GF-D8 (cell line): ENCODE data around the gene UCMA.

Source experiments
- DNase-seq: peaks from one replicate; lab custom pipeline; 2025; lab: John Stamatoyannopoulos, UW

Gene UCMA

DNA sequence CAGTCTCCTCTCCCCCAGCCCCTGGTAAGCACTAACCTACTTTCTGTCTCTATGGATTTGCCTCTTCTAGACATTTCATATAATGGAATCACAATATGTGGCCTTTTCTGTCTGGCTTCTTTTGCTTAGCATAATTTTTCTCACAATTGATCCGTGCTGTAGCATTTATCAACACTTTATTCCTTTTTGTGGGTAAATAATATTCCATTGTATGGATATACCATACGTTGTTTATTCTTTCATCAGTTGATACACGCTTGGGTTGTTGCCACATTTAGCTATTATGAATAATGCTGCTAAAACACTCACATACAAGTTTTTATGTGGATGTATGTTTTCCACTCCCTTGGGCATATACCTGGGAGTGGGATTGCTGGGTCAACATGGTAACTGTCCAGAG lies 47.0 kb downstream of the UCMA start:
- no peak for DNase-seq

DNA sequence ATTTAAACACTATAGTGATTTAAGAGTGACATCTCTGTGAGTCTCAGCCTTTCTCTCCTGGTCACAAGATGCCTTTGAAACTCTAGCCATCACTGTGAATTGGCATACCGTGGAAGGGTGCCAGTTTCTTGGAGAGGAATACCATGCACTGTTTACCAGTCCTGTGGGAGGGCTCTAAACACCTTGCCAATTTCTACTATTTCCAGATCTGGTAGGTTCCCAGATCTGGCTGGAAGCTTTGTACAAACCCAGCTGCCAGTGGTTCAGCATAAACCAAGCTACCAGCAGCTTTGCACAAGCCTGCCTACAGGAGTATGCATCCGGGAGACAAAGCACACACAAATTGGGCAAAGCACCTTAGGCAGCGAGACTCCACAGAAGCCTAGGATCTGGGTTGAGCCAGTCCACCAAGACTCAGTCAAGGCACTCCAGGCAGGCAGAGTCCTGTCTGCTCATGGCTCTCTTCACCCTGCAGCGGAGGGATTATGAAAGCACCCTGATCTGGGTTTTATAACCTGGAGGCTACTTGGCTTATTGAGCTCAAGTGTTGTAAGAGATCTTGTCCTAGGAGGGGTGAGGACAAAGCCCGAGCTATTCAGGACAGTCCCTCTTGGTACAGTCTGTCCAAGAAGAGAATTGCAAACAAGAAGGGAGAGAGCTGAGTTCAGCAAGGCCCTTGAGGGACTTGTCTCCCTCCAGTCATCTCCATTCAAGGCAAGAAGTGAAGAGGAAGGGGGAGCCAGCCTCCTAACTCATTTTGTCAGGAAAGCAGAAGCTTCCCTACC lies 49.3 kb downstream of the UCMA start:
- DNase-seq: no peak

DNA sequence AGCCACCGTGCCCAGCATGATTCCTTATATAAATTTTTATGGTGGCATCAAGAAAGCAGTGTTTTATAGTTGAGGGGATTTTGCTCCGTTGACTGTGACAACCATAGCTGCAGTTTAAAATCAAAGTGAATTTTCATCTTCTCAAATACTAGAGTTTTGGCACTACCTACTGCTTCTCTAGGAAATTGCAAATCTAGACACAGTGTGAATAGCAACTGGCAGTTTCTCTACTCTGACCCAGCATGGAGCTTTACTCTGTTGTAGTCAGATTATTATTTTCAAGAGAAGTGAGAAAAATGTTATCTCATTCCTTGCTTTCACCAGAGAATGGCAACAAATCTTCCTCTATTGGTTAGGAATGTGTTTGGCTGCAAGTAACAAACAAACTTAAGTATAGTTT lies 49.9 kb downstream of the UCMA start:
- no peak for DNase-seq

DNA sequence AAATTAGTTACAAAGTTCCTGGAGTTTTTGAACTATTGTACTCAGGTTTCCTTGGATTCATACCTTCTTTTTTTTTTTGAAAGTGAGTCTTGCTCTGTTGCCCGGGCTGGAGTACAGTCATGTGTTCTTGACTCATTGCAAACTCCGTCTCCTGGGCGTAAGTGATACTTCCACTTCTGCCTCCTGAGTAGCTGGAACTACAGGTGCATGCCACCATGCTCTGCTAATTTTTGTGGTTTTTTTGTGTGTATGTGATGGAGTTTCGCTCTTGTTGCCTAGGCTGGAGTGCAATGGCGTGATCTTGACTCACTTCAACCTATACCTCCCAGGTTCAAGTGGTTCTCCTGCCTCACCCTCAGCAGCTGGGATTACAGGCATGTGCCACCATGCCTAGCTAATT lies 50.5 kb downstream of the UCMA start:
- no peak for DNase-seq

DNA sequence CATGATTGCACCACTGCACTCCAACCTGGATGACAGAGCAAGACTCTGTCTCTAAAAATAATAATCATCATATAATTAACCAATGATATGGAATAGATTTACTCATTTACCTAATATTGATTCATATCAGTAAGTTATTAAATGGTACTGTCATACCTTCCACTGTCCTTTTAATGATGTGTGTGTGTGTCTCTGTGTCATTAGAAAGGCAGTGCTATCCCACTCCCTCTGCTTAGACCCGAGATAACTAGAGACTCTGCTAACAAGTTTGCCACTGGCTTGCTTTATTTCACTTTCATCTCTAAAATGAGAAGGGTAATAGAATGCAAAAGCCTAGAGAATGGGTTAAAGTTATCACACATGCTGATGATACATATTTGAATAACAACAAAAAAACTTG lies 51.8 kb downstream of the UCMA start:
- DNase-seq: no peak

DNA sequence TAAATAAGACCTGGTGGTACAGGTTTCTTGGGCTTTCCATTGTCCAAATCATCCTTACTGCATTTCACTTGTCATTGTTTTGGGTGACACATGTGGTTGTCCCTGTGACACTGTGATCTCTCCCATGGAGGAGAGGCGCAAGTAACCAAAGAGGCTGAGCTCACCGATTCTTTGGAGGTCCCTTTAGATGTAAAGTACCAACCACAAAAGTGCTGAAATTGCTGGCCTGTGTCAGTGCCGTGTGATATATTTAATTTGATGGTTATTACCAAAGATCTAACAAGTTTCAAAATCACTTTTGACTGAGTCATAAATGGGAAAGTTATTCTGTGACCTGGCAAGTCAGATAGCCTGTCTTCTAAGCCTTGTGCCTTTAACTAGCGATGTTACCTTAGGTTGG lies 53.4 kb downstream of the UCMA start:
- DNase-seq: no peak

DNA sequence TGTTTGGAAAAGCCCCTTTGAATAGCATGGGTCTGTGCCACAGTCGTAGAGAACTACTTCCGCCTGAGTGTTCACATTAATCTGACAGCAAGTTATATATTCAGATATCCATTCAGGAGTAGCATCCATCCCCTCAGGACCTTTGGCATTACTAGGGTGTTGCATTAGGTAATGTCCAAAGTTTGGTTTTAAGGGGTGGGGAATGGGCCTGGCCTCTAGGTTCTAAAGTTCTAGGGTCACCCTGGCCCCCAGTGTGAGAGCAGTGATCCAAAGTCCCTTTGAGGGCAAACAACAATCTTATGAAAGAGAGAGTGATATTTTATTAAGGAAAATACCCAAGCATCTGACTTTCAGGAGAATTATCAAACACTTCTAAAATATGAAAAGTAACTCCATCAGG lies 60.6 kb downstream of the UCMA start:
- no peak for DNase-seq
